Airway epithelial cell (primary cell): Measurements from ENCODE around the gene OTX2. TPM values are rescaled to one million over a fixed set of nuclear protein-coding genes. Genes with fewer than 3 reads are reported as not detected.

Experiments used
- total RNA-seq: library from RNA; depleted of rRNA; stranded (reverse); fragments of >200 nt; gene quantifications from 2 replicates; pipeline ENCODE4 v1.2.3, GENCODE V29; 2015

OTX2 gene
- total RNA-seq = not detected in 2 replicates

GRCh38 chr14:56810147-56810719, at the start of gene OTX2:
Gene OTX2, minus strand, starts transcription at chr14:56810479. Its CDS starts 5,023 bp downstream, at chr14:56805456.

Other genes starting within 250 kb of the OTX2 start
- 5.8 and 8.2 TPM in 2 replicates for gene TMEM260, start 230.7 kb downstream of the OTX2 start, total RNA-seq